GM21447 (cell line): Measurements from ENCODE around the gene OSGIN1.

ENCODE experiments used
- ATAC-seq: cut with Tn5 transposase; IDR thresholded peaks from one replicate; pipeline ENCODE4 v1.9.1; 2021; ENCODE audit not compliant: unreplicated experiment

Gene OSGIN1

GRCh38 chr16:83925957-83926725 lies 26.9 kb upstream of the OSGIN1 start:
- no peak for ATAC-seq

DNA sequence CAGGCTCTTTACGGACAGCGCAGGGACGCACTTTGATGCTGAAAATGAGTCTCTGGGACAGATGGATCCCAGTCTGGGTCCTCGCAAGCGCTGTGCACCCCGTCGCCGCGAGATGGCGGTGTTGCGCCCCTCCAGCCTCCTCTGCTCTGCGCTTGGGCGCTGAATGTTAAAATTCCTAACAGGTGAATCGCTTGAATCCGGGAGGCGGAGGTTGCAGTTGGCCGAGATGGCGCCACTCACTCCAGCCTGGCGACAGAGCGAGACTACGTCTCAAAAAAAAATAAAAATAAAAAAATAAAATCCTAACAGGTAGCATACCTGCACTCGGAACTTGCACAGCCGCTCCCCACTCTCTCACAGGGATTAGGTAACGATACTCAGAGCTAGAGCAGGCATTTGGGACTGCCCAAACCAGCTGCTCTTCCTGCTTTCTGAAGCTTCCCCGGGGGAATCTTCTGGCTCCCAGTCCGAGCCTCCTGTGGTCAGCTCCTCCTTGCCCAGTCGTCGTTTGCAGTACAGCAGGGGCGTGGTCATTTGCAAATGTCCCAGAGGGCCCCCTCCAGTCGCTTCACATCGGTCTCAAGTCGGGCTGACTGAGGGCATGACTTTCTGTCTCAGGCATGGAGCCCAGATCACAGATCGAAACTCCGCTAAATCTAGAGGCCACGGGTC lies 26.2 kb upstream of the OSGIN1 start:
- no peak for ATAC-seq

DNA sequence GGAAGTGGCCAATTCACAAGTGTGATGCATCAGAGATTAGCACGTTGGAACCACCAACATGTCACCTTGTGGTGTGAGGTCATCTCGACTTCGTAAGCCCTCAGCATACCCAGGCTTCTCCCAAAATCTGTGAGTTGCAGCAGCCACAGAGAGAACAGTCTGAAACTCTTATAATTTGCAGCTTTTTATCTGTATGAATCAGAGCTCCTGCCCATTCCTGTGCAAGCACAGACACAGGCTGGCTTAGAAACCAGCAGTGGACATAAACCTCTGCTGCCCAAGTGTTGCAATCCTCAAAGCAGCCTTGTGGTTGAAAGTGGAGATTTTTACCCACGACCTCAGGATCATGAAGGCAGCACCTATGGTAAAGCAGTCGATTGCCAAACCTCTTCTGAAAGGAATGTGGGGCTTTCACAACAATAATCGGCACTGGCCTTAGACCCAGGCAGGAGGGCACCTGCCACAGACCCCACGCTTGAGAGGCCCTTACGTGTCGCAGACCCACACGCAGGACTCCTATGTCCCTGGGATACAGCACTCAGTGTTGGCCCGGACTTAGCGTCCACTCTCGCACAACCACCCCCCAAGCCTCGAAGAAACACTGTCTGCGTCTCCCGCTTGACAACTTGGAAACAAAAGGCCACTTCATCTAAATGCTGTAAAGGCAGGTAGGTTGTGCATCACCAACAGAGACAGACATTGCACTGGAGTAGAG lies 24.5 kb upstream of the OSGIN1 start:
- no peak for ATAC-seq

- ATAC-seq: no peak
Measured at GRCh38 chr16:83929811-83930555, 23.1 kb upstream of the OSGIN1 start.

DNA sequence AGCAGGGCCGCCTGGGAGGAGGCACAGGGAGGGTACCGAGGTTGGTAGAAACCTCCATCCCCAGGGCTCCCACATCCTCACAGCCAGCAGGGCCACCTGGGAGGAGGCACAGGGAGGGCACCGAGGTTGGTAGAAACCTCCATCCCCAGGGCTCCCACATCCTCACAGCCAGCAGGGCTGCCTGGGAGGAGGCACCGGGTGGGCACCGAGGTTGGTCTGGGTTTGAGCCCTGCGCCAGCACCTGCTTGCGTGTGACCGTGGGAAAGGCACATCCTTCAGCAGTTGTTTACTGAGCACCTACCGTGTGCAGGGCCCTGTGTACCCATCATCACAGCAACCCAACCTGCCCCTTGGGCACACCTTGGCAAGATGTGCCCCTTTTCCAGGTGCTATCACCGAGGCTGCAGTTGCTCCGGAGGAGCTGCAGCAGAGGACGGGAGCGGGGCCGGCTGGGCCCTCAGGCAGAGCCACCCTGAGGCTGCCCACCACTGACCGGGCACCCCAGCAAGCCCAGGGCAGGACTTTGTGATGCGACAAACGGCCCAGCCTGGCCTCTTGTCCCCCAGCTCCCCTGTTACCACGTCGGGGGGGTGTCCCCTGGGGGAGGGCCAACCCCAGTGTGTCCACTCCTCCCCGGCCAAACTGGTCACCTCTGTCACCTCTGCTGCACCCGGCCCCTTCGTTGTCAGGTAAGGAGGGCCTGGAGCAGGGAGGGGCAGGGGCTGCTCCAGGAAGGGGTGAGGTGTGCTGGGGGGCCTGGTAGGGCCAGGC lies 22.1 kb upstream of the OSGIN1 start:
- ATAC-seq: no peak

- no peak for ATAC-seq
Measured at GRCh38 chr16:83931556-83931955, 21.5 kb upstream of the OSGIN1 start.

DNA sequence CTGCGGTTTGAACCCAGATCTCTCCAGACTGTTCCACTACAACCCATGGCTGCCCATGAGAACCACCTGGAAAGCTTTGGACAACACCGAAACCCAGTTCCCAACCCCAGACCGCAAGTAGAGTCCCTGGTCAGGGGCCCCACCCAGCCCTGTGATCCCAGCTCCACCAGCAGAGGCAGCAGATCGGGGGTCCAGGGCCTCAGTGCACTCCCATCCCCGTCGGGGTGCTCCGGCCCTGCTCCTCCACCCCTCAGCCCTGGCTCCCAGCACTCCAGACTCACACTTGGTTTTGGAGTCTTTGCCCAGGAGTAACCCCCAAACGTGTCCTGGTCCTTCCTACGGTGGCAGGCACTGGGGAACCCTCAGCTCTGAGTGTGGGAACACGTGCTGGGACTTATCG lies 20.7 kb upstream of the OSGIN1 start:
- ATAC-seq: no peak

DNA sequence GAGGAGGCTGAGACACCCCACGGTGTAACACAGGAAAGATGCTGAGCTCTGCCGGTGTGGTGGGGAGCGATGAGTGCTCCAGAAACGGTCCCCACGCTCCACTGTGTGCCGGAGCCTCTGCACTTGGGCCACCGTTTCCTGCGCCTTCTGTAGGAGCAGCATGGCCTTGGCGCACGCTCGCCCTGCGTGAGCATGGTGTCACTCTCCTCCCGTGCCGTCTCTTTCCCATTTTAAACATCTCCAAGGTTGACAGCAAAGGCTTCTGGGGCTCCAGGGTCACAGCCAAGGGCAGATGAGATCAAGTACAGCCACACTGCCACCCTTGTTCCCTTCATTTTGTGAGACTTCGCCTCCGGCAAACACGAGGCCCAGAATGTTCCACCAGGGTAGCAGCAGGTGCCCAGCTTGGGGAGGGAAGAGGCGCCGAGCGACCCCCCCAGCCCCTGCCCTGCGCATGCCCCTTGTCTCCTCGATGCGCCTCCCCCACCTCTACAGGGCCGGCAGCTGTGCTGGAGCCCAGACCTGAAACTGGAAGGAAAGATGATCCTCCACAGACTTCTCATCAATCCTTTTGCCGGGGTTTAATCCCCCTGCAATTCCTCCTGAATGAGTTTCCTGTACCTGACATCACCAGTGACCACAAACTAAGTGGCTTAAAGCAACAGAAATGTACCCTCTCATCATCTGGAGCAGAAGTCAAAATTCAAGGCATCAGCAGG lies 19.9 kb upstream of the OSGIN1 start:
- ATAC-seq: no peak

DNA sequence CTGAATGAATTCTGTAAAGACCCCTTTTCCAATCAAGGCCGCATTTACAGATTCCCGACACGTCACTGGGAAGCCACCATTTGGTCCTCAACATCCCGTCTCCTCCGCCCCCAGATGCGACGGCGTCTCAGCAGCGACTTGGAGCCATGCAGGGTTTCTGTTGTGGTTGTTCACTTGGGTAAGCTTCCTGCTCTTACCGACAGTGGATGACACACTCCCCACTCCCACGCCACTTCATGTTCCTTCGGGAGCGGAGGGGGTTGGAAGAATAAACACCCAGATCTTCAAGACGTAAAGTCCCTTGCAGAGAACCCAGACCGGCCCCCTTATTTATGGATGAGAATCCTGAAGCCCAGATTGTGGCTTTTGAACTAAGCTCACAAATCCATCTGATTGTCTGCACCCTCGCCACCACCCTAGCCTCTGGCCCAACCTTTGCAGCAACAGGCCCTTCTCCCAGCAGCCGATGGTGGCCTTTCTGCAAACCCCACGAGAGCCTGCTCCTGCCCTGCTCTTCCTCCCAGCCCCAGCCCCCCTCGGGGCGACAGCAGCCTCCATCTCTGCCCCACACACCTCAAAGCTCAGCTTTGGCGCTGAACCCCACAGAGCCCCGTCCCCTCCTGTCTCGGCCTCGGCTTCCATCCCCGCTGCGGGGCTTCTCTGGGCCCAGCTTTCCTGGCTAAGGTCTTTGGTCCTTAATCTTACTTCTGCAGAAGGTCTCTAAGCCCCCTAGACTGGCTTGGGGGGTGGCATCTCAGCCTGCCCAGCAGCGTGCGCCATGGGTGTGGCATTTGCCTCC lies 19.0 kb upstream of the OSGIN1 start:
- no peak for ATAC-seq

- ATAC-seq: no peak
Measured at GRCh38 chr16:83934684-83934977, 18.4 kb upstream of the OSGIN1 start.

DNA sequence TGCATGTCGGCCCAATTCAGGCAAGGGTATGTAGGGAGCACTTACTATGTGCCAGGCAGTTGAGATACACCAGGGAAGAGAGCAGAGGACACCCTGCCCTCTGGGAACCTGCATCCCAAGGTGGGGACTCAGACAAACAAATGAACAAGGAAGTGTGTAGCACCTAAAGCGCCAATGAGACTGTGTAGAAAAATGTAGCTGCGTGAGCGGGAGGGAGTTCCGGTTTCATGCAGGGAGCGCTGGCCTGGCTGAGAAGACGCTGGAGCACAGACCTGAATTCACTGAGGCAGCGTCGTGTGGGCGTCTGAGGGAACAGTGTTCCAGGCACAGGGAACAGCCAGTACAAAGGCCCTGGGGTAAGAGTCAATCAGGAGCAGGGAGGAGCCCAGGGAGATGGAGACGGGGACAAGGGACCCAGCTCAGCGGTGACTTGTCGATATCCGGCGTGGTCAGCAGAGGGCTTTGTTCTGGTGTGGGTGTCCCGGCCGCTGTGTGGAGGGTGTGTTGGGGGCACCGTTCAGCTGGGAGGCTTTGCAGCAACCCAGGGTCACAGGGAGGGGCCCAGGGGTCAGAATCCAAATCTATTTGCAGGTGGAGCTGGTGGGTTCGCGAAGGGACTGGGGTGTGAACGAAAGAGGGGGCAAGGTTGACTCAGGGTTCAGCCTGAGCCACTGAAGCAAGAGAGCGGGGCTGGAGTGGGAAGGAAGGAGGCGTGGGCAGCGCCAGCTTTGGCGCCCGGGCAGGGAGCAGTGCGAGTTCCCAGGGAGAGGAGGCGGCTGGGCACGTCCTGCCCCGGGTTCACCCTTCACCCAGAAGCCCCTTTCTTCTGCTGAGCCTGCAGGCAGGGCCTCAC lies 17.8 kb upstream of the OSGIN1 start:
- no peak for ATAC-seq

DNA sequence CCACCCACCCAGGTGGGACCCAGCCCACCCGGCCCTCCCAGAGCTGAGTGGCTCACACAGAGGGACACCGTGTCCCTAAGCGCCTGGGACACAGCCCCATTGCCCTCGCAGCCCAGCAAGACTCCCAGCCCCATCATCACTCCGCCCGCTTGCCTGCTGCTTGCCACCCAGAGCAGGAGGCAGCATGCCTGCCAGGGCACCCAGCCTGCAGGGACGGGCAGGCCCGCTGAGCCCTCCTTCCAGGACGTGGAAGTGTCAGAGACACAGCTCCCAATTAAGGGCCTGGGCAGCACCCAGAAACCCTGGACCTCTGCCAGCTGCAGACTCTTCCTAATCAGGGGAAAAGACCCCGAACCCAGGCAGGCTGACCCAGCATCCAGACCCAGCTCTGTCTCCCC lies 17.2 kb upstream of the OSGIN1 start:
- no peak for ATAC-seq

GRCh38 chr16:83936581-83937165 lies 16.4 kb upstream of the OSGIN1 start:
- no peak for ATAC-seq

DNA sequence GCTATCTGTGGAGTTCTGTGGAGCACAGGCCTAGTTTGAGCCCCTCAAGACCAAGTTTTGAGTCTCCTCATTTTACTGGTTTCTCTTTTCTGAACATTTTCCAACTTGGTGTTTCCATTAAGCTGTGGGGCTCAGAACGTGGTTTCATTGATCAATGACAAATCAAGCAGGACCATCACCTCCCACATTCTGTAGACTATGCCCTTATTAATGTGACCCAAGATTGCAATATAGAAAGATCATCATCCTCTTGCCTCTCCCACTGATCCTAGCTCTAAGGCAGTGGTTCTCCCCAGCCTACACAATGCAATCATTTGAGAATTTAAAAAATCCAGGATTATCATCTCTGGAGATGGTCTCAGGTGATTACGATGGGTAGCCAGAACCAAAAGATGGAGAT lies 15.8 kb upstream of the OSGIN1 start:
- no peak for ATAC-seq

DNA sequence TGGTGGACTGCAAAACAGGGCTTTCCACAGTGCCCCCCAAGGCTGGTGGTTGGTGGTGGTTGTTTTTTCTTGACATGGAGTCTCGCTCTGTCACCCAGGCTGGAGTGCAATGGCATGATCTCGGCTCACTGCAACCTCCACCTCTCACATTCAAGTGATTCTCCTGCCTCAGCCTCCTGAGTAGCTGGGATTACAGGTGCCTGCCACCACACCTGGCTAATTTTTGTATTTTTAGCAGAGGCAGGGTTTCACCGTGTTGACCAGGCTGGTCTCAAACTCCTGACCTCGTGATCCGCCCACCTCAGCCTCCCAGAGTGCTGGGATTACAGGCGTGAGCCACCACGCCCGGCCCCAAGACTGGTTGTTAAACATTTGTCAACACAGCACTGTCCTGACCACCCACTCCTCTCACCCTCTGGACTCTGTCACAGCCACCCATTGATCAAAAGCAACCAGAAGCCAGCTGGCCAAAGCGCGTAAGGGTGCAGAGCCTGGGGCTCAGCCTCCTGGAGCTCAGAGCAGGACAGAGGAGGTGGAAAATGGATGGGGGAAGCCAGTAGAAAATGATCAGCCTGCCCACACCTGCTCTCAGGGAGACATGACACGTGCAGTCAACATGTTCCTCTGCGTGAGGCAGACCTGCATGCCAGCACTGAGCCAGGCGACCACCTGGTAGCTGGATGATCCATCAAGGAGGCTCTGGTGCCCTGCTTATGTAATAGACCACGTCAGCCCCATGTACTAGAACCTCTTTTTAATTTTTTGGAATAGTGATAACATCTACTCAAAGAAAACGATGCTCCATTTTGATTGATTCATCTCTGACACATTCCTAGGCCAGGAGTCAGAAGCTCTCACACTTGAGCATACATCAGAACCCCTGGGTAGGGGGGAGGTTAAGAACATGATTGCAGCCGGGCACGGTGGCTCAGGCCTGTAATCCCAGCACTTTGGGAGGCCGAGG lies 14.8 kb upstream of the OSGIN1 start:
- ATAC-seq: no peak

DNA sequence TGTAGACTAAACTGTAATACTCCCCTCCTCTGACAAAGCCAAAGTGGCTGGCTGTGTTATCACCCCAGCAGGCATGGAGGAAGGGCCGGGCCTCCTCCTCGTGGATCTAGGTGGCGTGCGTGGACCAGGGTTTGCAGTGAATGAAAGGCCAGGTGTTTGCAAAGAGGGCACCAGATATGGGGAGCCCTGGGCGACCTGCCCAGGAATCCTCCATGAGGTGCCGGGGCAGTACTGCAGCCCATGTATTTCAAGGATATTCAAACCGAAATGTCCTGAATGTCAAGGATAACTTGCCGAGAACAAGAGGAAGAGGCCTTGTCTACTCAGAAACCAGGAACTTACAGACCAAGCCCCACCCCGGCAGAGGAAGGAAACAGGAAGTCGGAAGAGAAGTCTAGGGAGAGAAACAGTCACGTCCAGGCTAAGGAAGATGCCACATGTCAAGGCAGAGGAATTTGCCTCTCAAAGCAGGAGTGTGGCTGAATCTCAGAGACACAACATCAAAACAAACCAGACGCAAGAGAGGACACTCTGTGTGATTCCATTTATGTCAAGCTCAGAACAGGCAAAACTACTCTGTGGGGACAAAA lies 13.7 kb upstream of the OSGIN1 start:
- no peak for ATAC-seq

GRCh38 chr16:83940119-83940518 lies 12.9 kb upstream of the OSGIN1 start:
- no peak for ATAC-seq
